ENCODE measurements around the gene PPM1G. TPM values are rescaled to one million over a fixed set of nuclear protein-coding genes. Genes with fewer than 3 reads are reported as not detected.

PPM1G gene
- total RNA-seq, 1 experiment from 2014 or later = 147 TPM

DNA sequence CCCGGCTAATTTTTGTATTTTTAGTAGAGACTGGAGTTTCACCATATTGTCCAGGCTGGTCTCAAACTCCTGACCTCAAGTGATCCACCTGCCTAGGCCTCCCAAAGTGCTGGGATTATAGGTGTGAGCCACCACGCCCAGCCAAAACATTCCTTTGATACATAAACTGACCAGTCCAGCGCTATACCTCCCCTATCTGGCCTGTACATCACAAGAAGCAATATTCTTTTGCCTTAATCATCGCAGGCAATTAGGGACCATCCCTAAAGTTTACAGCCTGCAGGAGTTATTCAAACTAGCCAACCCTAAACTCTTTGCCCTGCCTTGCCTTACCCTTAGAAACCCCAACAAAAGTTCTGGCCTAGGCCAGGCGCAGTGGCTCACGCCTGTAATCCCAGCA is 6.8 kb upstream of the PPM1G start:
- DNase-seq (ENCODE audit: low spot score) = no peak
- ChIA-PET CTCF (no interaction called here), POLR2A (ENCODE audit: low non-redundant PET) (no interaction called here)
- no peaks in the 10 kb centered on the region for H3K4me1 ChIP-seq (ENCODE audit: insufficient read depth, low read length, poor library complexity, severe bottlenecking)
- TF ChIP-seq EZH2 (IDR thresholded peaks at IDR 0.05; ENCODE audit: borderline replicate concordance, low read depth, low read length, poor library complexity, severe bottlenecking) (no peak), CTCF (conservative IDR thresholded peaks at IDR 0.05; ENCODE audit: low read depth, low read length) (no peak)
- intact Hi-C loops (cut with micrococcal nuclease; ENCODE audit: unreplicated experiment) = no loop called here
- H3K4me3 ChIP-seq (ENCODE audit: low read depth, low read length, poor library complexity, severe bottlenecking) = no peak overlapping the region
- no peaks in the 10 kb centered on the region for H3K27me3 ChIP-seq (replicated peaks; ENCODE audit: insufficient read depth, low read depth, low read length, poor library complexity)
- BruUV-seq (replicated peaks) = no TSS peak
- H3K36me3 ChIP-seq (ENCODE audit: insufficient read depth, low read length, poor library complexity, severe bottlenecking) = no peaks in the 10 kb centered on the region
- no peaks in the 10 kb centered on the region for H3K9me3 ChIP-seq (ENCODE audit: low read depth, low read length, poor library complexity, severe bottlenecking)
- no peak overlapping the region for H3K27ac ChIP-seq (ENCODE audit: low read depth, low read length, poor library complexity, severe bottlenecking)

DNA sequence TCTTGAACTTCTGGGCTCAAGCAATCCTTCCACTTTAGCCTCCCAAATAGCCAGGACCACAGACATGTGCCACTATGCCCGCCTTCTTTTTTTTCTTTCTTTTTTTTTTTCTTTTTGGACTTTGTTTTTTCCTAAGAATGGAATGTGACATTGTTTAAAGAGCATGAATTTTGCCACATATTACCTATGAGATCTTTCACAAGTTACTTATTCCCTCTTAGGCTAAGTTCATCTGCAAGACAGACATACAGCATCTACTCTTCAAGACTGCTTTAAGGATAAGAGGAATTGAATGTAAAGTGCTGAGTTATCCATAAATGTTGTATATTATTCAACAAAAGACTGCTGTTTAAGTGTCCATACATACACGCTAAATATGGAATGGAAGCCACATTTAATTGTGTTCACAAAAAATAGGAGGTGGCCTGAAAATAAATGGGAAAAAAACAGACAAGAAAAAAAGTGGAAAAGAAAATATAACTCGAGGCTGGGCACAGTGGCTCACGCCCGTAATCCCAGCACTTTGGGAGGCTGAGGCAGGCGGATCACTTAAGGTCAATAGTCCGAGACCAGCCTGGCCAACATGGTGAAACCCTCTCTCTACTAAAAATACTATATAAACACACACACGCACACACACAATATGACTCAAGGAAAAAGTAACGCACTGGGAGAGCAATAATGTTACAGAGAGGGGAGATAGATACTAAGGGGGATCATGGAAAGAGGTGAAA is 3.2 kb upstream of the PPM1G start:
- H3K4me1 ChIP-seq (ENCODE audit: insufficient read depth, low read length, poor library complexity, severe bottlenecking) = peaks cover 10% of the 10 kb centered on the region
- peaks cover 3% of the 10 kb centered on the region for H3K36me3 ChIP-seq (ENCODE audit: insufficient read depth, low read length, poor library complexity, severe bottlenecking)
- intact Hi-C loops (cut with micrococcal nuclease; ENCODE audit: unreplicated experiment) = no loop called here
- ChIA-PET POLR2A (ENCODE audit: low non-redundant PET) (no interaction called here), CTCF (no interaction called here)
- no peaks in the 10 kb centered on the region for H3K9me3 ChIP-seq (ENCODE audit: low read depth, low read length, poor library complexity, severe bottlenecking)
- no peak overlapping the region for H3K27ac ChIP-seq (ENCODE audit: low read depth, low read length, poor library complexity, severe bottlenecking)
- BruUV-seq (replicated peaks) = no TSS peak
- H3K4me3 ChIP-seq (ENCODE audit: low read depth, low read length, poor library complexity, severe bottlenecking) = no peak overlapping the region
- no peaks in the 10 kb centered on the region for H3K27me3 ChIP-seq (replicated peaks; ENCODE audit: insufficient read depth, low read depth, low read length, poor library complexity)
- DNase-seq (ENCODE audit: low spot score) = no peak
- TF ChIP-seq CTCF (conservative IDR thresholded peaks at IDR 0.05; ENCODE audit: low read depth, low read length) (no peak), EZH2 (IDR thresholded peaks at IDR 0.05; ENCODE audit: borderline replicate concordance, low read depth, low read length, poor library complexity, severe bottlenecking) (no peak)

DNA sequence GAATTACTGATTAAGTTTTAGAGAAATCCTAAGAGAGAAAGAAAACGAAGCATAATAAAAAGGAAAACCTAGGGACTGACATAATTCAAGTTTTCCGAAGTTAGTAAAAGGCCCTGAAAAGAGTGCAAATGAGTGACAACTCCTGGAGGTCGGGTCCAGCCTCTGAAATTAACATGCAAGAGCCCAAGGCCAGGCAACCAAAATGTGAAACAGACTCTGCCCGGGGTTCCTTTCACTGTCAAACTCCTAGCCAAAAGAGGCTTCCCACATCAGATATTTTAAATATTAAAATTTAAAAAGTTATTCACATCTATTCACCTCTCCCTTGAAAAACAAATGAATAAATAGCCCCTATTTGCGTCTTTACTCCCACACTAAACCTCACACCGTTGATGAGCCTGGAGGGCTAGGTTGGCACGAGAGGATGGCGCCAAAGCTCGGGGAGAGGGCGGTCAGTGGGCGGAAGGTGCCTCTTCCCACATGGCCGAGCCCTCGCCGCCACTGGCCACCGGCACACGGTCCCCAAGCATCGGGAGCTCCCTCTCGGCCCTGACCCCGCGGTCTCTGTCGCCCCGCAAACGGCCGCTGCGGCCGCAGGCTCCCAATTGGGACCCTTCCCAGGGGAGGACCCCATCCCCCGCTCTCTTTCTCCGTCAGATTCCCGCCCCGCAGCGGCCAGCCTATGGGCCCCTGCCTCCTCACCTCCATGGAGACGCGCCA is 630 bp downstream of the PPM1G start:
- peak overlapping the region; percentile 92 for H3K27ac ChIP-seq (ENCODE audit: low read depth, low read length, poor library complexity, severe bottlenecking)
- POLR2A ChIA-PET (ENCODE audit: low non-redundant PET) = interaction anchor here (0.6 kb wide), 1 partner anchor 161 kb away, joined by 3 read pairs; no protein-coding TSS in a partner anchor

More for the DNA sequence above, 630 bp downstream of the PPM1G start:
- no peaks in the 10 kb centered on the region for H3K27me3 ChIP-seq (replicated peaks; ENCODE audit: insufficient read depth, low read depth, low read length, poor library complexity)
- peaks cover 13% of the 10 kb centered on the region for H3K36me3 ChIP-seq (ENCODE audit: insufficient read depth, low read length, poor library complexity, severe bottlenecking)
- peak; percentile 29 for DNase-seq (ENCODE audit: low spot score)
- no TSS peak for BruUV-seq (replicated peaks)
- CTCF ChIA-PET = interaction anchor here (0.6 to 1.7 kb wide), 5 partner anchors 14 to 275 kb away, joined by 3 to 6 read pairs (median 4); partner anchors contain the start of gene NRBP1
- TF ChIP-seq EZH2 (IDR thresholded peaks at IDR 0.05; ENCODE audit: borderline replicate concordance, low read depth, low read length, poor library complexity, severe bottlenecking) = no peak
- TF ChIP-seq CTCF (conservative IDR thresholded peaks at IDR 0.05; ENCODE audit: low read depth, low read length) = no peak
- H3K4me1 ChIP-seq (ENCODE audit: insufficient read depth, low read length, poor library complexity, severe bottlenecking) = peaks cover 11% of the 10 kb centered on the region
- H3K4me3 ChIP-seq (ENCODE audit: low read depth, low read length, poor library complexity, severe bottlenecking) = peak overlapping the region; percentile 100
- H3K9me3 ChIP-seq (ENCODE audit: low read depth, low read length, poor library complexity, severe bottlenecking) = no peaks in the 10 kb centered on the region
- intact Hi-C loops (cut with micrococcal nuclease; ENCODE audit: unreplicated experiment) = loop anchor here (2.0 to 10.0 kb wide), 2 partner anchors 80 to 256 kb away; partner anchors contain the start of genes IFT172, SLC4A1AP and SUPT7L

All from A673 (cell line).